Cardiac fibroblast (primary cell): ENCODE measurements around the gene CDK5.

Experiments used
- DNase-seq, 2 donors: peaks; one replicate each; pipeline versions ENCODE4 v3.0.0 to v3.0.0-alpha.2; 2010; ENCODE audit warnings: low read depth in 2 of 2
- H3K4me3 ChIP-seq, 2 donors: replicated peaks in 1 of 2; 1 replicate in 1 of 2; 2 replicates in 1 of 2; pipeline ENCODE4 v1.5.1; 2011; ENCODE audit warnings: low read depth in 2 of 2, low read length in 2 of 2, mild to moderate bottlenecking in 2 of 2, moderate library complexity in 1 of 2
- CTCF ChIP-seq: IDR thresholded peaks from one replicate; pipeline ENCODE4 v1.5.1; 2011; ENCODE audit warnings: low read depth, mild to moderate bottlenecking, low read length, inconsistent platforms

CDK5 gene

GRCh38 chr7:151099486-151100211 is 42.0 kb upstream of the CDK5 start:
- DNase-seq: no peak

GRCh38 chr7:151095828-151096475 is 38.3 kb upstream of the CDK5 start:
- DNase-seq: peak in 1 of 2 donors; percentile 30
- no peak overlapping the region for H3K4me3 ChIP-seq

More at GRCh38 chr7:151099486-151100211, 42.0 kb upstream of the CDK5 start:
- TF ChIP-seq CTCF: no peak
- no peak overlapping the region for H3K4me3 ChIP-seq

GRCh38 chr7:151095123-151095797 is 37.6 kb upstream of the CDK5 start:
- DNase-seq: no peak
- TF ChIP-seq CTCF: no peak
- H3K4me3 ChIP-seq: no peak overlapping the region

More at GRCh38 chr7:151095828-151096475, 38.3 kb upstream of the CDK5 start:
- TF ChIP-seq CTCF: no peak

GRCh38 chr7:151094675-151095074 is 37.0 kb upstream of the CDK5 start:
- no peak for TF ChIP-seq CTCF
- H3K4me3 ChIP-seq: no peak overlapping the region
- peak in 1 of 2 donors; percentile 53 for DNase-seq

- DNase-seq: no peak
- no peak for TF ChIP-seq CTCF
- H3K4me3 ChIP-seq: no peak overlapping the region
Measured at GRCh38 chr7:151093748-151094147, 36.1 kb upstream of the CDK5 start.

GRCh38 chr7:151091988-151092387 is 34.3 kb upstream of the CDK5 start:
- H3K4me3 ChIP-seq: no peak overlapping the region
- no peak for DNase-seq
- TF ChIP-seq CTCF: no peak
